Neuronal stem cell (in vitro differentiated cells): ENCODE data around the gene ATP8B4.

Source experiments
- DNase-seq: peaks from one replicate; pipeline ENCODE4 v3.0.0-alpha.2; 2013; ENCODE audit warnings: low spot score
- H2AFZ ChIP-seq: one replicate; pipeline ENCODE4 v1.6.1; 2013; ENCODE audit warnings: mild to moderate bottlenecking, low read length, inconsistent platforms
- H2AK5ac ChIP-seq: 2 replicates; pipeline ENCODE4 v1.6.1; 2013; ENCODE audit warnings: low read depth, mild to moderate bottlenecking, inconsistent platforms, low read length, moderate library complexity, mixed read lengths
- H2BK120ac ChIP-seq: 2 replicates; pipeline ENCODE4 v1.6.1; 2013; ENCODE audit warnings: low read depth, mild to moderate bottlenecking, inconsistent platforms, low read length, moderate library complexity, mixed read lengths
- H2BK12ac ChIP-seq: one replicate; pipeline ENCODE4 v1.6.1; 2013; ENCODE audit warnings: low read length, inconsistent platforms
- H2BK15ac ChIP-seq: 2 replicates; pipeline ENCODE4 v1.6.1; 2013; ENCODE audit warnings: mild to moderate bottlenecking, low read length, inconsistent platforms, mixed read lengths
- H2BK5ac ChIP-seq: one replicate; pipeline ENCODE4 v1.6.1; 2013; ENCODE audit warnings: inconsistent platforms, mild to moderate bottlenecking, low read length, moderate library complexity
- H3K14ac ChIP-seq: one replicate; pipeline ENCODE4 v1.6.1; 2013; ENCODE audit warnings: low read length, inconsistent platforms
- H3K18ac ChIP-seq: 2 replicates; pipeline ENCODE4 v1.6.1; 2013; ENCODE audit warnings: low read length, inconsistent platforms
- H3K23ac ChIP-seq: 2 replicates; pipeline ENCODE4 v1.6.1; 2013; ENCODE audit warnings: low read depth, mild to moderate bottlenecking, mixed read lengths, low read length, inconsistent platforms; ENCODE audit not compliant: poor library complexity
- H3K27ac ChIP-seq: replicated peaks from 3 replicates; pipeline ENCODE4 v1.5.1; 2013; ENCODE audit warnings: low read length, inconsistent platforms
- H3K27me3 ChIP-seq, 3 experiments: 2 replicates each; pipeline ENCODE4 v1.6.1; 2013; ENCODE audit warnings: low read length in 3 of 3, mild to moderate bottlenecking in 2 of 3, inconsistent platforms in 1 of 3, low read depth in 1 of 3, mixed read lengths in 1 of 3, moderate library complexity in 1 of 3; ENCODE audit not compliant: control insufficient read depth in 3 of 3, insufficient read depth in 3 of 3
- H3K36me3 ChIP-seq, 2 donors: replicated peaks in 1 of 2; 2 replicates each; pipeline ENCODE4 v1.6.1; 2013; ENCODE audit warnings: low read length in 2 of 2; ENCODE audit not compliant: control insufficient read depth in 2 of 2, insufficient read depth in 2 of 2
- H3K4ac ChIP-seq: 2 replicates; pipeline ENCODE4 v1.6.1; 2013; ENCODE audit warnings: inconsistent platforms, mild to moderate bottlenecking, low read length, moderate library complexity
- H3K4me1 ChIP-seq, 2 donors: 1 replicate in 1 of 2; 2 replicates in 1 of 2; pipeline ENCODE4 v1.6.1; 2013; ENCODE audit warnings: low read length in 2 of 2, low read depth in 1 of 2; ENCODE audit not compliant: control insufficient read depth in 2 of 2, insufficient read depth in 1 of 2
- H3K4me2 ChIP-seq: one replicate; pipeline ENCODE4 v1.6.1; 2013; ENCODE audit warnings: mild to moderate bottlenecking, low read length, inconsistent platforms; ENCODE audit not compliant: insufficient read depth, poor library complexity, severe bottlenecking
- H3K4me3 ChIP-seq, 2 donors: 2 replicates each; pipeline ENCODE4 v1.5.1; 2013; ENCODE audit warnings: low read length in 2 of 2, mild to moderate bottlenecking in 2 of 2, inconsistent platforms in 1 of 2, moderate library complexity in 1 of 2
- H3K79me1 ChIP-seq: one replicate; pipeline ENCODE4 v1.6.1; 2013; ENCODE audit warnings: low read depth, mild to moderate bottlenecking, inconsistent platforms, low read length, moderate library complexity
- H3K9ac ChIP-seq: one replicate; pipeline ENCODE4 v1.6.1; 2013; ENCODE audit warnings: mild to moderate bottlenecking, low read depth, low read length, inconsistent platforms; ENCODE audit not compliant: poor library complexity
- H3K9me3 ChIP-seq, 2 donors: replicated peaks in 1 of 2; 2 replicates each; pipeline versions ENCODE3 to v1.6.1; 2013; ENCODE audit warnings: low read length in 2 of 2, mild to moderate bottlenecking in 2 of 2, inconsistent platforms in 1 of 2, low read depth in 1 of 2, mixed read lengths in 1 of 2, moderate library complexity in 1 of 2; ENCODE audit not compliant: control insufficient read depth in 2 of 2, insufficient read depth in 1 of 2
- H4K8ac ChIP-seq: one replicate; pipeline ENCODE4 v1.6.1; 2013; ENCODE audit warnings: low read depth, mild to moderate bottlenecking, inconsistent platforms, low read length, moderate library complexity
- H4K91ac ChIP-seq: one replicate; pipeline ENCODE4 v1.6.1; 2013; ENCODE audit warnings: low read length, low read depth, mild to moderate bottlenecking, inconsistent platforms; ENCODE audit not compliant: poor library complexity
- WGBS, 2 donors: extraction: QIAGEN DNeasy Blood & Tissue Kit; methylation state at CpG; one replicate each; pipeline ENCODE4 v1.1.7; 2013; ENCODE audit warnings: missing lambda C conversion rate in 2 of 2, mixed read lengths in 1 of 2; ENCODE audit not compliant: insufficient read length in 2 of 2, insufficient replicate concordance in 1 of 2; ENCODE audit errors: extremely low coverage in 2 of 2; 5-methylcytosine and 5-hydroxymethylcytosine counted together

Gene ATP8B4

DNA sequence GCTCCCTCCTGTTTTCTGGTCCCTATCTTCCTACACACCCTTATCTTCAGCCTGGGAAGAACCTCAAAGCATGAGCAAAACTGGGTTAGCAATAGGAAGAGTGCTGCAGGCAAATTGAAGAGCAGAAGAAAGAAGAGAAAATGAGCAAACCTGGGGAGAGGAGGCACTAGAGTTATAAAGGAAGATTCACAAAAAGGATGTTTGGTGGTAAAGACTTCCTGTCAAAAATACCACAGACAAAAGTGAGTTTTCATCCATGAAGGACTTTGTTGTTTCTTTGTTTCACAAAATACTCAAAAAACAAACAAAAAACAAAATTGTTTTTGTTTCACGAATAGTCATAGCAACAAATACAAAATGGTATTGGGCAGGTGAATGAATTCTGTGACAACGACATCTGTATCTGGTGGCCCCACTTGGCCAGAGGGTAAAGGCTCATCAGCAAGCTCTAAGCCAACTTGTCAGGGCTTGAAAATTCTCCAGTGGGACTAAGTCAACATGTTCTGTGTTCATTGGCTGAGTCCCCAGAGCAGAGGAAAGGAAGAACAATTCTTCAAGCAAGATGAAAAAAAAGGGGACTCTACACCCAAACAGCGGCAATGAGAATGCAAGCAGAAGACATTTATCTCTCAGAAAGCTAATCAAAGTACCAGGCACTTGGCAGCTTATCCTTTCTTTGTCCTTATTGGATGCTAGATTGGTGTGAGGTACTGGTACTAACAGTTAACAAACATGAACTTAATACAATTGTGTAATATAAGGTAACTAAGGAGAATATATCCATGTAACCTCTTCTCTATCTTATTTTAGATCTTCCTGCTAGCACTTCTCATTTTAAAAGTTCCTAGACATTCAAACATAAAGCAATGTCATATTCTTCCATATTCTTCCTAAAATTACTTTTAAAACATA lies 9.7 kb downstream of the ATP8B4 start:
- Histone ChIP-seq H4K8ac (no peak overlapping the region), H3K18ac (no peak overlapping the region), H3K9me3 (no peaks in the 10 kb centered on the region), H2BK120ac (no peak overlapping the region), H2AK5ac (no peak overlapping the region), H2BK15ac (no peak overlapping the region), H2AFZ (no peak overlapping the region), H3K14ac (no peak overlapping the region), H3K79me1 (no peaks in the 10 kb centered on the region), H4K91ac (no peak overlapping the region), H3K9ac (no peak overlapping the region), H3K27ac (no peak overlapping the region), H3K4me3 (no peak overlapping the region), H3K23ac (no peak overlapping the region), H3K36me3 (no peaks in the 10 kb centered on the region), H3K27me3 (no peaks in the 10 kb centered on the region), H2BK12ac (no peak overlapping the region), H2BK5ac (no peak overlapping the region), H3K4me2 (no peak overlapping the region), H3K4ac (no peak overlapping the region), H3K4me1 (no peaks in the 10 kb centered on the region)
- no CpG with 5 or more reads among the region's 3 CpGs for WGBS, 2 donors
- DNase-seq, result no peak

DNA sequence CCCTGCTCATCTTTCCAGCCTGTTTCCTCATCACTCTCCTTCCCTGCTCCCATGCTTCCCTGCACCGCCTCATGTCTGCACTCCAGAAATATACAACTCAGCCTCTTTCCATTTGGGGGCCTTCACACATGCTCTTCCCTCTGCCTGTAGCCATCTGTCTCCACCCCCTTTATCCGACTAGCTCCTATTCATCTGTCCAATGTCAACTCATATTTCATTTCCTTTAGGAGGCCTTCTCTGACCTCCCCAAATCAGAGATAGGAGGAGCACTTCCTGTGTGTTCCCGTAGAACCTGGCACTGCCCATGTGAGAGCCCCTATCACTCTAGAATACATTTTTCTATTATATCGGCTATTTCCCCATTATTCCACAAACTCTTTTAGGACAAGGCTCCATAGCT lies 10.6 kb downstream of the ATP8B4 start:
- H2AFZ ChIP-seq, result no peak overlapping the region
- no peak overlapping the region for H4K8ac ChIP-seq
- H3K4ac ChIP-seq, result no peak overlapping the region
- no peak overlapping the region for H3K23ac ChIP-seq
- no peak overlapping the region for H2AK5ac ChIP-seq
- H3K9ac ChIP-seq, result no peak overlapping the region
- H3K79me1 ChIP-seq, result no peaks in the 10 kb centered on the region
- DNase-seq, result no peak
- H2BK5ac ChIP-seq, result no peak overlapping the region
- H2BK15ac ChIP-seq, result no peak overlapping the region
- WGBS, 2 donors, result no CpG with 5 or more reads among the region's 4 CpGs
- no peak overlapping the region for H3K14ac ChIP-seq
- no peak overlapping the region for H2BK120ac ChIP-seq
- H3K27me3 ChIP-seq, result no peaks in the 10 kb centered on the region
- no peak overlapping the region for H4K91ac ChIP-seq
- no peaks in the 10 kb centered on the region for H3K9me3 ChIP-seq
- no peak overlapping the region for H3K4me3 ChIP-seq
- no peaks in the 10 kb centered on the region for H3K4me1 ChIP-seq
- no peaks in the 10 kb centered on the region for H3K36me3 ChIP-seq
- H2BK12ac ChIP-seq, result no peak overlapping the region
- H3K27ac ChIP-seq, result no peak overlapping the region
- no peak overlapping the region for H3K18ac ChIP-seq
- no peak overlapping the region for H3K4me2 ChIP-seq

DNA sequence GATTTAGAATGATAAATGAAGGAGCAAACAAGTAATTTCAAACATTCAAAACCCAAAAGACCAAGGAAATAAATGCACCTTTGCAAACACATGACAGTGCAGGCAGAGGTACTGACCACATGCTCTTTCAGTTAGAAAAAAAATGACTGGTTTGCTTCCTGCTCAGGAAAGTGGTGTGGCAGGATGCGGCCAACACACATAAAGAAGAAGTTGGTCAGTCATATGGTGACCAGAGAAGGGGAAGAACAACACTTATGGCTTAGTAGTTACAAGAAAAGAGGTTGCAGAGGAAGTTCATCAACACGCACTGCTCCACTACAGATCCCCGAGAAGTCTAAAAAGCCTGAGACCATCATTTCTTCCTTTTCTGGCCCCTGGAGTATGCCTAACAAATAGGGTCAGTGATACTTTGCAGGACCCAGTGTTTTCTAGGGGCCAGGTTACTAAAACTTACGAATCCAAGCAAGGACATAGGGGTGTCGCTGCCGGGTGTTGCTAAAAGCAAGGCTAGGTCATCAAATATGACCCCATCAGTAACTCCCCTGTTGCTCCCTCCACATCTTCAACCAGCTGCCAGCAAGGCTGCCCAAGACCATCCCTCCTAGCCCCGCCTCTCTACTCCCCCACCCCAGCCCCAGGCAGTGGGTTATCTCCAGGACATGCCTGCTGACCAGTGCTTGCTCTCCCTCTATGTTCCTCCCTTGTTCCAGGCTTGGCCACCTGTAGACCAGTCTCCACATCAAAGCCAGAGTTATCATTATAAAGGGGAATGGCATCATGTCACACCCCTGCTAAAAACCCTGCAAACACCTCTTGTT lies 11.2 kb downstream of the ATP8B4 start:
- Histone ChIP-seq H3K4ac (no peak overlapping the region), H2BK120ac (no peak overlapping the region), H3K9ac (no peak overlapping the region), H3K4me3 (no peak overlapping the region), H2BK15ac (no peak overlapping the region), H2BK12ac (no peak overlapping the region), H3K14ac (no peak overlapping the region), H3K36me3 (no peaks in the 10 kb centered on the region), H3K9me3 (no peaks in the 10 kb centered on the region), H3K4me1 (no peaks in the 10 kb centered on the region), H3K79me1 (no peaks in the 10 kb centered on the region), H2AFZ (no peak overlapping the region), H3K27ac (no peak overlapping the region), H3K23ac (no peak overlapping the region), H2AK5ac (no peak overlapping the region), H3K18ac (no peak overlapping the region), H4K91ac (no peak overlapping the region), H3K27me3 (no peaks in the 10 kb centered on the region), H3K4me2 (no peak overlapping the region), H4K8ac (no peak overlapping the region), H2BK5ac (no peak overlapping the region)
- no CpG with 5 or more reads among the region's 7 CpGs for WGBS, 2 donors
- no peak for DNase-seq

DNA sequence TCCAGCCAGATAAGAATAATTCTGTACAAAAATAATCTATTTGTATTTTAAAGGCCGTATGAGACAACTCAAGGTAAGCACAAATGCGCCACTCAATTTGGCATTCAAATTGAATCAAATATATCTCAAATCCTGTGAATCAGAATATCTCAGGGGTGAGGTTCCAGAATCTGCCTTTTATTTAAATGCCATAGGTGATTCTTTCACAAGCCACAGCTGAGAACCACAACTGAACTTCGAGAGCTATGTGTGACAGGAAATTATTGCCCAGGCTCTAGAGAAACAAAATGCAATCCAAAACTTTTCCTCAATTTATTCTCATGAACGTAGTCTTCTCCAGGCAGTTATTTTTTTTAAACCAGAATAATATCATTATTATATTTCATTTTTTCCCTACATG lies 11.9 kb downstream of the ATP8B4 start:
- H2BK5ac ChIP-seq, result no peak overlapping the region
- H3K79me1 ChIP-seq, result no peaks in the 10 kb centered on the region
- no peak overlapping the region for H2BK120ac ChIP-seq
- no peak overlapping the region for H3K9ac ChIP-seq
- no peaks in the 10 kb centered on the region for H3K36me3 ChIP-seq
- H3K14ac ChIP-seq, result no peak overlapping the region
- H4K8ac ChIP-seq, result no peak overlapping the region
- no peak overlapping the region for H2AFZ ChIP-seq
- no peaks in the 10 kb centered on the region for H3K27me3 ChIP-seq
- H3K9me3 ChIP-seq, result no peaks in the 10 kb centered on the region
- no peaks in the 10 kb centered on the region for H3K4me1 ChIP-seq
- H2BK12ac ChIP-seq, result no peak overlapping the region
- H3K18ac ChIP-seq, result no peak overlapping the region
- no peak overlapping the region for H3K27ac ChIP-seq
- H3K4me2 ChIP-seq, result no peak overlapping the region
- H3K4me3 ChIP-seq, result no peak overlapping the region
- H3K23ac ChIP-seq, result no peak overlapping the region
- H2BK15ac ChIP-seq, result no peak overlapping the region
- H3K4ac ChIP-seq, result no peak overlapping the region
- no peak overlapping the region for H4K91ac ChIP-seq
- WGBS, 2 donors, result no CpG with 5 or more reads among the region's 4 CpGs
- no peak for DNase-seq
- no peak overlapping the region for H2AK5ac ChIP-seq
